SK-N-SH treated with all-trans-retinoic acid at 6 μM for 48 hours (cell line): ENCODE data around the gene CGRRF1.

Experiments
- ARNTL ChIP-seq: fragments of 450-650 bp; formaldehyde crosslinking; IDR thresholded peaks from 2 replicates; pipeline ENCODE4 v1.5.0; 2020; ENCODE audit warnings: low read depth, mild to moderate bottlenecking, moderate library complexity, borderline replicate concordance
- CSDC2 ChIP-seq: fragments of 250-450 bp; sonication (Bioruptor Pico); IDR thresholded peaks from 2 replicates; pipeline ENCODE4 v1.5.0; 2020; ENCODE audit warnings: mild to moderate bottlenecking, moderate library complexity
- ESRRG ChIP-seq: fragments of 250-450 bp; sonication (Bioruptor Pico); IDR thresholded peaks from 2 replicates; pipeline ENCODE4 v1.6.1; 2021; ENCODE audit warnings: mild to moderate bottlenecking
- PPARA ChIP-seq: fragments of 250-450 bp; sonication (Bioruptor Pico); IDR thresholded peaks from 2 replicates; pipeline ENCODE4 v1.5.0; 2020; ENCODE audit warnings: mild to moderate bottlenecking, borderline replicate concordance
- TCF4 ChIP-seq: fragments of 250-450 bp; sonication (Bioruptor Pico); IDR thresholded peaks from 2 replicates; pipeline ENCODE4 v1.8.0; 2021; ENCODE audit warnings: mild to moderate bottlenecking, moderate library complexity, borderline replicate concordance
- TOX ChIP-seq: fragments of 250-450 bp; sonication (Bioruptor Pico); IDR thresholded peaks from 2 replicates; pipeline ENCODE4 v1.8.0; 2021; ENCODE audit warnings: mild to moderate bottlenecking, moderate library complexity, borderline replicate concordance
- ZFP30 ChIP-seq: fragments of 450-650 bp; formaldehyde crosslinking; IDR thresholded peaks from 2 replicates; pipeline ENCODE4 v1.5.0; 2022; ENCODE audit warnings: mild to moderate bottlenecking, moderate library complexity

- TF ChIP-seq PPARA (CRISPR knock-in tag): no peak
- no peak for TF ChIP-seq ARNTL (CRISPR knock-in tag)
- no peak for TF ChIP-seq CSDC2 (CRISPR knock-in tag)
- TF ChIP-seq ESRRG (CRISPR knock-in tag): no peak
- no peak for TF ChIP-seq ZFP30 (CRISPR knock-in tag)
- no peak for TF ChIP-seq TOX (CRISPR knock-in tag)
- no peak for TF ChIP-seq TCF4 (CRISPR knock-in tag)
Measured at GRCh38 chr14:54493293-54493692, 16.4 kb upstream of the CGRRF1 start.
